HL-60 (cell line): ENCODE data around the gene ARMH3.

Experiments used
- DNase-seq, 2 experiments: peaks; one replicate each; pipeline ENCODE4 v3.0.0-alpha.2; 2010 to 2020; ENCODE audit warnings: low read depth in 1 of 2, low spot score in 1 of 2
- H3K27ac ChIP-seq: fragments of 250-450 bp; sonication (Bioruptor Pico); replicated peaks from 2 replicates; pipeline ENCODE4 v1.5.1; 2020; ENCODE audit warnings: mild to moderate bottlenecking, moderate library complexity
- H3K27me3 ChIP-seq: fragments of 250-450 bp; sonication (Bioruptor Pico); 2 replicates; pipeline ENCODE4 v1.5.1; 2021; ENCODE audit warnings: mild to moderate bottlenecking, moderate library complexity; ENCODE audit not compliant: insufficient read depth, poor library complexity, severe bottlenecking
- H3K4me3 ChIP-seq: replicated peaks from 2 replicates; pipeline ENCODE4 v1.5.1; 2011; ENCODE audit warnings: mild to moderate bottlenecking, control low read depth, low read length; ENCODE audit not compliant: insufficient read depth
- CTCF ChIP-seq: IDR thresholded peaks from one replicate; pipeline ENCODE4 v1.5.1; 2011; ENCODE audit warnings: low read length, control low read depth, inconsistent platforms; ENCODE audit not compliant: insufficient read depth
- GABPA ChIP-seq: IDR thresholded peaks from 2 replicates; pipeline ENCODE4 v1.6.1; 2012; ENCODE audit warnings: low read depth
- POLR2AphosphoS5 ChIP-seq: IDR thresholded peaks from 2 replicates; pipeline ENCODE4 v1.6.1; 2012; ENCODE audit warnings: low read depth
- SPI1 ChIP-seq: IDR thresholded peaks from 2 replicates; pipeline ENCODE4 v1.6.1; 2012; ENCODE audit warnings: low read depth, mild to moderate bottlenecking, borderline replicate concordance
- TF ChIP-seq, protein P1 (sequence below): IDR thresholded peaks from 2 replicates; pipeline ENCODE4 v1.6.1; 2012; ENCODE audit warnings: low read depth; ENCODE audit not compliant: insufficient replicate concordance

ARMH3 gene

GRCh38 chr10:101923256-101923655 lies 132.7 kb downstream of the ARMH3 start:
- H3K27me3 ChIP-seq, result no peaks in the 10 kb centered on the region
- DNase-seq, result no peak
- TF ChIP-seq CTCF (no peak), POLR2AphosphoS5 (no peak)
- no peak overlapping the region for H3K27ac ChIP-seq
- no peak overlapping the region for H3K4me3 ChIP-seq

GRCh38 chr10:101922846-101923245 lies 133.1 kb downstream of the ARMH3 start:
- DNase-seq, result no peak
- Histone ChIP-seq H3K4me3 (no peak overlapping the region), H3K27ac (no peak overlapping the region), H3K27me3 (no peaks in the 10 kb centered on the region)
- TF ChIP-seq, protein P1, sequence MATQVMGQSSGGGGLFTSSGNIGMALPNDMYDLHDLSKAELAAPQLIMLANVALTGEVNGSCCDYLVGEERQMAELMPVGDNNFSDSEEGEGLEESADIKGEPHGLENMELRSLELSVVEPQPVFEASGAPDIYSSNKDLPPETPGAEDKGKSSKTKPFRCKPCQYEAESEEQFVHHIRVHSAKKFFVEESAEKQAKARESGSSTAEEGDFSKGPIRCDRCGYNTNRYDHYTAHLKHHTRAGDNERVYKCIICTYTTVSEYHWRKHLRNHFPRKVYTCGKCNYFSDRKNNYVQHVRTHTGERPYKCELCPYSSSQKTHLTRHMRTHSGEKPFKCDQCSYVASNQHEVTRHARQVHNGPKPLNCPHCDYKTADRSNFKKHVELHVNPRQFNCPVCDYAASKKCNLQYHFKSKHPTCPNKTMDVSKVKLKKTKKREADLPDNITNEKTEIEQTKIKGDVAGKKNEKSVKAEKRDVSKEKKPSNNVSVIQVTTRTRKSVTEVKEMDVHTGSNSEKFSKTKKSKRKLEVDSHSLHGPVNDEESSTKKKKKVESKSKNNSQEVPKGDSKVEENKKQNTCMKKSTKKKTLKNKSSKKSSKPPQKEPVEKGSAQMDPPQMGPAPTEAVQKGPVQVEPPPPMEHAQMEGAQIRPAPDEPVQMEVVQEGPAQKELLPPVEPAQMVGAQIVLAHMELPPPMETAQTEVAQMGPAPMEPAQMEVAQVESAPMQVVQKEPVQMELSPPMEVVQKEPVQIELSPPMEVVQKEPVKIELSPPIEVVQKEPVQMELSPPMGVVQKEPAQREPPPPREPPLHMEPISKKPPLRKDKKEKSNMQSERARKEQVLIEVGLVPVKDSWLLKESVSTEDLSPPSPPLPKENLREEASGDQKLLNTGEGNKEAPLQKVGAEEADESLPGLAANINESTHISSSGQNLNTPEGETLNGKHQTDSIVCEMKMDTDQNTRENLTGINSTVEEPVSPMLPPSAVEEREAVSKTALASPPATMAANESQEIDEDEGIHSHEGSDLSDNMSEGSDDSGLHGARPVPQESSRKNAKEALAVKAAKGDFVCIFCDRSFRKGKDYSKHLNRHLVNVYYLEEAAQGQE, result no peak
- TF ChIP-seq GABPA (no peak), CTCF (no peak)

GRCh38 chr10:101920546-101920945 lies 135.4 kb downstream of the ARMH3 start:
- TF ChIP-seq GABPA (no peak), POLR2AphosphoS5 (no peak), SPI1 (no peak), CTCF (no peak)
- TF ChIP-seq, protein P1, result no peak
- Histone ChIP-seq H3K27ac (no peak overlapping the region), H3K4me3 (no peak overlapping the region), H3K27me3 (no peaks in the 10 kb centered on the region)
- DNase-seq, result peak; percentile 29 to 52

DNA sequence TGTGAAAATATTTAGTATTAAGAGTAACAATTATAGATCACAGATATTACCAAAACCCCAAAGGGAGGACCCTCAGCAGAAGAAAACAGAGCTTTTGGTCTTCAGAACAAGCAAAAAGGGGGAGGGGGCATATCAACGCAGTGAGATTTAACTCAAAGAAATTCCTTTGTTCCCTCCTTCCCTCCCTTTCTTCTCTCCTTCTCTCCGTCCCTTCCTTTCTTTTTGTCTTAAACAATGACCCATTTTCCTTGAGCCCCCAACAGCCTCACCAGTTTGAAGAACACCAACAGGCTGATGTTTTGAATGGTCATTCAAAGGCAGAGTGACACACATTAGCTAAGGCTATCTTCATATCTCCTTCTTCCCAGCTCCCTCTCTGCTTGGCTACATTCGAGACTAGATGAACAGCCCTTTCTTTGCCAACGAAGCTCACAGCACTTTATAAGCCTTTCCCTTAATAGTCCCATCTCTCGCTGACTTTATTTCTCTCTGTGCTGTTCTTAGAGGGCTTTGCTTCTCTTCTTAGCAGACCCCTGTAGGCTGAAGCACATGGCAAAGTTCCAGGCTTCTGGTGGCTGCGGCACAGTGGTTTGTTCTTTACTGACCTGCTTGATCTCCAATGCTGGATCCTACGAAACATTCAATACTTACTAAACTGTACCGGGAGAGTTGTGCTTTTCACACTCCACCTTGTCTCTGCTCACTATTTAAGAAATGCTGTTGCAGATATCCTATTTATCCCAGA lies 136.8 kb downstream of the ARMH3 start:
- H3K27me3 ChIP-seq, result no peaks in the 10 kb centered on the region
- no peak overlapping the region for H3K27ac ChIP-seq
- H3K4me3 ChIP-seq, result no peak overlapping the region
- TF ChIP-seq CTCF, result no peak
- TF ChIP-seq POLR2AphosphoS5, result no peak
- TF ChIP-seq GABPA, result no peak
- TF ChIP-seq, protein P1, result no peak
- no peak for TF ChIP-seq SPI1
- no peak for DNase-seq
